HG03521 (cell line): Measurements from ENCODE around the gene RAB12.
"Not testable (repeated sequence)": the region's sequence is repeated elsewhere in the genome, so short reads cannot be mapped to it uniquely, and the experiment has no call there.

ENCODE experiments used
- ATAC-seq: cut with Tn5 transposase; IDR thresholded peaks from one replicate; pipeline ENCODE4 v1.9.1; 2021; ENCODE audit warnings: mild to moderate bottlenecking, moderate library complexity; ENCODE audit not compliant: unreplicated experiment

The RAB12 gene

DNA sequence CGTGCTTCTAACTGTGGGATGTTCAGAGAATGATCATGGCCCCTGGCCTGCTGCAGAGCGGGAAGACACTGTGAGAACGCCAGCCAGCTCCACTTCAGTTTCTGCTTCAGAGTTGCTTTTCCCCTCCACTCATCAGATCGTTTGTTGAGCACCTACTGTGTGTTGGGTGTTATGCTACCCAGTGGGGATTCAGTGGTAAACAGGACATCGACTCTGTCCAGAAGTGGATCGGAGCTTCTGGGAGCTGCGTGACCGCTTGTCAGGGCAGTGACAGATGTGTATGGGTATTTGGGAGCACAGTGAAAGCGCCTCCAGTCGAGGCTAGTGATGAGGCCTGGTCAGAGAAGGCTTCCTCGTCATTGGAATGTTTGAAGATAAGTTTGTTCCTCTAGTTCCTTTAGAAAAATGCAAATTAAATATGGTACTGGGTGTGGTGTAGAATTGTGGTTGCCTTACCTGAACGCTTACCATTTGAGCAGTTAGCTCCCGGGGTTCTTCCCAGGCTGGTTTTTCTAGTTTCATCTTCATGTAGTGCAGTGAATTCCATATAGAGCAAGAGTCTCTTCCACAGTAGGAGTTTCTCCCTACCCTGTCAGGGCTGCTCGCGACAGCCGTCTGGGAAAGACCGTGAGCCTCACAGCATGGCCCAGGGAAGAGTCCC is 2.8 kb downstream of the RAB12 start:
- no peak for ATAC-seq

- ATAC-seq, result no peak
Measured at GRCh38 chr18:8614875-8615274, 5.6 kb downstream of the RAB12 start.

GRCh38 chr18:8615397-8616027 is 6.3 kb downstream of the RAB12 start:
- no peak for ATAC-seq

DNA sequence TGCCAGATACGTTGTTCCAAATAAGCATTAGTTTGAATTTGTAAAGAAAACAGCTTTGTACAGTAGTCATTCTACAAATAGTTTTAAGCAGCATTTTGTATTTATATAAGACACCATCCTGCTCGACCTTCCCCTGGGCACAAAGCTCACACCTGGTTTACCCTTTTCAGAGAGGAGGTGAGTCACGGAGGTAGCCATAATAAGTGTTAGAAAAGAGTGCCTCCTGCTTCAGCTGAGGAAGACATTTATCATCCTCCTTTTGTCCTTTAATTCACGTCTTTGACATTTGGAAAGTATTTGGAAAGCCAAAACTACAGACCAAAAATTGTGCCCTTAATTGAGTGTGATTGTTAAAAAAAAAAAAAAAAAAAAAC is 6.8 kb downstream of the RAB12 start:
- ATAC-seq, result no peak

- ATAC-seq, result no peak
Measured at GRCh38 chr18:8617907-8618306, 8.7 kb downstream of the RAB12 start.

GRCh38 chr18:8619041-8619440 is 9.8 kb downstream of the RAB12 start:
- no peak for ATAC-seq

GRCh38 chr18:8619835-8620577 is 10.8 kb downstream of the RAB12 start:
- no peak for ATAC-seq

- ATAC-seq, result no peak
Measured at GRCh38 chr18:8620845-8621244, 11.6 kb downstream of the RAB12 start.

DNA sequence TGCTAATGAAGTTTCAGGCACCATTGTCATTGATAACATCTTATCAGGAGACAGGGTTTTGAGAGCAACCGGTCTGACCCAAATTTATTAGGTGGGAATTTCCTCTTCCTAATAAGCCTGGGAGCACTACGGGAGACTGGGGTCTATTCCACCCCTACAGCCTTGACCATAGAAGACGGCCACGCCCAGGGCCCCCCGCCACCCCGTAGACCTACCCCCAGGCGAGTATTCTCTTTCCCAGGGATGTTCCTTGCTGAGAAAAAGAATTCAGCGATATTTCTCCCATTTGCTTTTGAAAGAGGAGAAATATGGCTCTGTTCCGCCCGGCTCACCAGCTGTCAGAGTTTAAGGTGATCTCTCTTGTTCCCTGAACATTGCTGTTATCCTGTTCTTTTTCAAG is 13.4 kb downstream of the RAB12 start:
- ATAC-seq, result not testable (repeated sequence)

- peak; percentile 51 for ATAC-seq
Measured at GRCh38 chr18:8623549-8624106, 14.4 kb downstream of the RAB12 start.

GRCh38 chr18:8625461-8626092 is 16.3 kb downstream of the RAB12 start:
- ATAC-seq, result no peak

DNA sequence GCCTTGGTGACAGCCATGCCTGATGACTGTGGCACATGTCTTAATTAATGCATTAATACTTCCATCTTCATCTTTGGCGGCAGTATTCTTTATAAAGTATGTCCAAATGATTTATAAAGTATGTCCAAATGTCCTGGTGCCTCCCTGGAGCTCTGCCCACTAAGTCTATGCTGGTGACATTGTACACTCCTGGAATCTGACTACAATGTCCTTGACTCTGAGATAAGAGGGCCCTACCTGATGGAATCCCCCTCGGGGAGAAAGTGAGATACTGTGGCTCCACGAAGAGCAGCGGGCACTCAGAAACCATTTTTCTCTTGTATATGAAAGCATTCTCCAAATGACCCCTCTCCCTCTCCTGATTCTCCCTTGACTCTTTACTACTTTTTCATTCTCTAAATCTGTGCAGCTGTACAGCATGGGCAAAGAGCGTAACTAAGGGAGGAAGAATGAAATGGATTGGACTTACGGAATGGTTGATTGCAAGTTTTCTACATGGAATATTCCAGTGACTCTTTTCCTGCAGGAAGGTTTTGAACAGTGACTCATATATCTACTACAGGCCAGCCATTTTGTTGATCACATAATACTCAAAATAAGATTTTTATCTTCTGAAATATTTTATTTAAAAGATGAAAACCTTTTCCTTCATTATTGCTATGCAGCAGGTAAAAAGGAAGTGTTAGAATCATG is 17.3 kb downstream of the RAB12 start:
- no peak for ATAC-seq

DNA sequence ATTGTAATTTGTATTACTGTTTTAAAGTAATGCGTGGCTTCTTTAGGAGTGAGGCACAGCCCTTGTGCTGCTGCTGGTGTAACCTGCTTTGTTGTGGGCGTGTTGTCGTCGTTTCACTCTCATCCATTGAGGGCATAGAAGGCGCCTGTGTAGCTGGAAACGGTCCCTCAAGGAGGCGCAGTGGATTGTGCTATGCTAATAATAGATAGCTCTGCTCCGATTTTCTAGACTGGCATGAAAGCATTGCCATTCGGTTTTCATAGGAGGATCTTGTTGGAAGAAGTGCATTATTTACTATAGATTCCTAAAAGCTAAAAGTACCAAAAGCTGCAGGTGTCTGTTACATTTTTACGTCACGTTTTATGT is 17.9 kb downstream of the RAB12 start:
- ATAC-seq, result no peak

DNA sequence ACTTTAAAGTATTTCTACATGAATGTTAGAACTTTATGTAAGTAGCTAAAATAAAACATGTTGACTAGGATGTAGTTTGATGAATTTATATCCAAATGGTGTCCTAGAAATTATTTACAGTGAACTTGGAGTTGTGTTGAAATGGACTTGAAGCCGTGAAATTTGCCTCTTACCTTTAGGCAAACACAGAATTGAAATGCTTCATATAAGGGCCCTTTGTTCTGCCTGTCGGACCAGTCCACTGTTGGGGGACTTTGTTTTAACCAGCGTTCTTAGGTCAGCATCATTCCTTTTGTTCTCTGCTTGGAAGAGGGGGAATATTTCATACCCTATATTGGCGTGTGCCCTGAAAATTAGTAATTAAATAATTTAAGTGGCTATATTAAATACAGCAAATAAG is 18.3 kb downstream of the RAB12 start:
- no peak for ATAC-seq

DNA sequence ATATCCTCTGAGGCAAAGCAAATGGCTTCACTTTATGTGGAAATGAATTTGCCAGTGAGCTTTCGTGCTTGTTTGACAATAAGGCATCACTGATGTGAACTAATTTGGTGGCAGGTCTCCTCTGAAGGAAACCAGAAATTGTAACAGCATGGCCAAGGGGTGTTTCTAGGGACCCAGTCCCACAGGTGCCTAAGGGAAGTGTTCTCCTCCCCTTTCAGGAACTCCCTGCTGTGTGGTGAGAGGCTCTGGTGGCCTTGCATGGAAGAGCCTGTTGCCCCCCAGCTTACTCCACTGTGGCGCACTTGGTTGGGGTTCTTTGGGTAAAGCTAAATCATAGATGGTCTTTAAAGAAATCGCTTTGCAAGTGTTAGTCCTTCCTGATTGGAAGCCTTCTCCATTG is 20.4 kb downstream of the RAB12 start:
- no peak for ATAC-seq

GRCh38 chr18:8630546-8630945 is 21.3 kb downstream of the RAB12 start:
- ATAC-seq, result no peak

DNA sequence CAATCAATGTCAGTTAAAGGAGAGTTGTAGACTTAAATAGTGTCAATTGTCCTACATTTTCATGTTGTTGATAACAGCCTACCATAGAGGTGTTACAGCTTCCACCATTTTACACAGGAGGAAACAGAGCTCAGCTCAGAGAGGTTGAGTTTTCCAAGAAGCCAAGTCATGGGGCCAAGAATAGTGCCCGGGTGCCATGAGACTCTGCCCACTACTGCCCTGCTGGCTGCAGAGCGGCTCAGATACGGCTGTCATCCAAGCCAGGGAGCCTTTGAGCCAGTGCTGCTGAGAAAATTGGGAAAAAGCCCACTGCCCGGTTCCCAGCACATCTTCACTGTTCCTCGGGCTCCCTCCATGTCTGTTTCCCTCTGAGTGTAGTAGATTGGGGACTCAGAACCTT is 22.0 kb downstream of the RAB12 start:
- ATAC-seq, result no peak

- ATAC-seq, result no peak
Measured at GRCh38 chr18:8632386-8632785, 23.1 kb downstream of the RAB12 start.

GRCh38 chr18:8634508-8634907 is 25.3 kb downstream of the RAB12 start:
- no peak for ATAC-seq

DNA sequence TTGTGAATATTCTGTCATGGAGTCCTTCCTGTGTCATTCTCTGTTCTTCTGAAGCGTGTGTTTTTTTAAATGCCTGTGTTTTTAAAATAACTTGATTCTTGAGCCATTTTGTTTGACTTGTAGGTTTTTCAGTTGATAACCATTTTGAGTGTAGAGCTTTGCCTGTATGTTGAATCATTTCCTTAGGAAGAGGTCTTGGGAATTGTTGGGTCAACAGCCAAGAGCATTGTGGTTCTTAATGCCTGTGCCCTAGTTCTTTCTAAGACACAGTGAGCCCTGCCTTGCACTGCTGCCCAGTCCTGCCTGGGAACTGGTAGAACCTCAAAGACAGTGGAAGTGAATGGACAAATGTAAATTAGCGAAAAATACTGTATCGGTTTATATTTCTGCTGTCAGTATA is 25.9 kb downstream of the RAB12 start:
- ATAC-seq, result no peak

- no peak for ATAC-seq
Measured at GRCh38 chr18:8639762-8640161, 30.5 kb downstream of the RAB12 start.
